Spleen (tissue), 7 donors: ENCODE data around the gene FRYL.

Source experiments
- CTCF ChIP-seq, 11 experiments: fragments of 200-600 bp in 7 of 11; fragments of 450-650 bp in 4 of 11; sonication (generic) in 4 of 11; IDR thresholded peaks in 8 of 11; conservative IDR thresholded peaks in 3 of 11; 1 replicate in 7 of 11; 2 replicates in 4 of 11; pipeline versions ENCODE4 v1.4.0 to v1.8.0; 2016 to 2021; ENCODE audit warnings: antibody characterized with exemption in 11 of 11, inconsistent platforms in 4 of 11, mild to moderate bottlenecking in 1 of 11
- POLR2A ChIP-seq, 3 donors: fragments of 450-650 bp; IDR thresholded peaks; one replicate each; pipeline ENCODE4 v1.5.1; 2017; ENCODE audit warnings: antibody characterized with exemption in 3 of 3, mild to moderate bottlenecking in 1 of 3
- POLR2AphosphoS5 ChIP-seq, 3 donors: sonication (generic); formaldehyde crosslinking; IDR thresholded peaks; one replicate each; pipeline ENCODE4 v1.5.1; 2017; ENCODE audit warnings: antibody characterized with exemption in 3 of 3
- donor health status: DM: no; HTN: no; CAD: no; lungs with moderate emphysema.
- donor health status: DM: no; HTN: no; CAD: no.
- donor health status: DM: no; HTN: no; CAD: no.

- TF ChIP-seq POLR2AphosphoS5 (IDR thresholded peaks at IDR 0.05) (peak in 1 of 3 donors; percentile 41), CTCF (IDR thresholded peaks at IDR 0.05 in 8 of 11, conservative IDR thresholded peaks at IDR 0.05 in 3 of 11) (no peak), POLR2A (IDR thresholded peaks at IDR 0.05) (no peak)
Measured at GRCh38 chr4:48698029-48698971, 81.8 kb downstream of the FRYL start.
